HFF-Myc (cell line): ENCODE measurements around the gene PLSCR2.

Experiments used
- DNase-seq: peaks from one replicate; pipeline ENCODE4 v3.0.0-alpha.2; 2011; ENCODE audit warnings: low read depth; ENCODE audit errors: extremely low read depth
- H3K4me3 ChIP-seq: replicated peaks from 2 replicates; pipeline ENCODE4 v1.5.1; 2011; ENCODE audit warnings: low read depth, mild to moderate bottlenecking, control low read depth, low read length
- TF ChIP-seq, protein P1 (sequence below): IDR thresholded peaks from 2 replicates; pipeline ENCODE4 v1.5.1; 2012; ENCODE audit warnings: mild to moderate bottlenecking, low read depth, low read length, control low read depth; ENCODE audit errors: missing control alignments

Gene PLSCR2

DNA sequence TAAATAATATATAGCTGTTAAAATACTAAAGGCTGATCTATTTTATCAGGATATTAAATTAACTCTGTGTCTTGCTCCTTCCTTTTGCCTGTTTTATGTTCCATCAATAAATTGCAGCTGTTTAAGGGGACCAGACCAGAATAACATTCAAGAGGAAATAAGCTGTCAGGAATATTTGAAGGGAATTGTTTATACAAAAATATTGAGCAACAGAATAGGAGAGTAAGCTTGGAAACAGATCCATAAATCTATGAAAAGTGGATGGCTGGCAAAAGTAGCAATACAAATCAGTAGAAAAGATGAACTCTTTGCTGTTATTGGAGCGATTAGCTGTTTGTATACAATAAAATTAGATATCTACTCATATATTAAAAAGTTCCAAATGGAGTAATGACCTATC, 36.2 kb upstream of the PLSCR2 start:
- TF ChIP-seq, protein P1, sequence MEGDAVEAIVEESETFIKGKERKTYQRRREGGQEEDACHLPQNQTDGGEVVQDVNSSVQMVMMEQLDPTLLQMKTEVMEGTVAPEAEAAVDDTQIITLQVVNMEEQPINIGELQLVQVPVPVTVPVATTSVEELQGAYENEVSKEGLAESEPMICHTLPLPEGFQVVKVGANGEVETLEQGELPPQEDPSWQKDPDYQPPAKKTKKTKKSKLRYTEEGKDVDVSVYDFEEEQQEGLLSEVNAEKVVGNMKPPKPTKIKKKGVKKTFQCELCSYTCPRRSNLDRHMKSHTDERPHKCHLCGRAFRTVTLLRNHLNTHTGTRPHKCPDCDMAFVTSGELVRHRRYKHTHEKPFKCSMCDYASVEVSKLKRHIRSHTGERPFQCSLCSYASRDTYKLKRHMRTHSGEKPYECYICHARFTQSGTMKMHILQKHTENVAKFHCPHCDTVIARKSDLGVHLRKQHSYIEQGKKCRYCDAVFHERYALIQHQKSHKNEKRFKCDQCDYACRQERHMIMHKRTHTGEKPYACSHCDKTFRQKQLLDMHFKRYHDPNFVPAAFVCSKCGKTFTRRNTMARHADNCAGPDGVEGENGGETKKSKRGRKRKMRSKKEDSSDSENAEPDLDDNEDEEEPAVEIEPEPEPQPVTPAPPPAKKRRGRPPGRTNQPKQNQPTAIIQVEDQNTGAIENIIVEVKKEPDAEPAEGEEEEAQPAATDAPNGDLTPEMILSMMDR, result no peak
- no peak overlapping the region for H3K4me3 ChIP-seq
- DNase-seq, result no peak

DNA sequence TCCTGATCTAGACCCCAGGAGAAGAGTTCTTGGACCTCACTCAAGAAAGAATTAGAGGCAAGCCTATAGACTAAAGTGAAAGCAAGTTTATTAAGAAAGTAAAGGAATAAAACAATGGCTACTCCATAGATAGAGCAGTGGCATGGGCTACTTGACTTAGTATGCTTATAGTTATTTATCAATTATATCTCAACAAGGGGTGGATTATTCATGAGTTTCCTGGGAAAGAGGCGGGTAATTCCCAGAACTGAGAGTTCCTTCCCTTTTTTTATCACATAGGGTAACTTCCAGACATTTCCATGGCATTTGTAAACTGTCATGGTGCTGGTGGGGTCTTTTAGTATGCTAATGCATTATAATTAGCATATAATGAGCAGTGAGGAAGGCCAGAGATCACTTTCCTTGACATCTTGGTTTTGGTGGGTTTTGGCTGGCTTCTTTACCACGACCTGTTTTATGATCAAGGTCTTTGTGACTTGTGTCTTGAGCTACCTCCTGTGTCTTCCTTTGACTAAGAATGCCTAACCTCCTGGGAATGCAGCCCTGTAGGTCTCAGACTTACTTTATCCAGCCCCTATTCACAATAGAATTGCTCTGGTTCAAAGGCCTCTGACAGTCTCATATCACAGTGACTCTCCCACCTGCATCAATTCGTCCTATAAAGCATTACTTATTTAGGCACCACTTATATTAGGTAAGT, 35.3 kb upstream of the PLSCR2 start:
- no peak for DNase-seq
- TF ChIP-seq, protein P1, result no peak
- no peak overlapping the region for H3K4me3 ChIP-seq

DNA sequence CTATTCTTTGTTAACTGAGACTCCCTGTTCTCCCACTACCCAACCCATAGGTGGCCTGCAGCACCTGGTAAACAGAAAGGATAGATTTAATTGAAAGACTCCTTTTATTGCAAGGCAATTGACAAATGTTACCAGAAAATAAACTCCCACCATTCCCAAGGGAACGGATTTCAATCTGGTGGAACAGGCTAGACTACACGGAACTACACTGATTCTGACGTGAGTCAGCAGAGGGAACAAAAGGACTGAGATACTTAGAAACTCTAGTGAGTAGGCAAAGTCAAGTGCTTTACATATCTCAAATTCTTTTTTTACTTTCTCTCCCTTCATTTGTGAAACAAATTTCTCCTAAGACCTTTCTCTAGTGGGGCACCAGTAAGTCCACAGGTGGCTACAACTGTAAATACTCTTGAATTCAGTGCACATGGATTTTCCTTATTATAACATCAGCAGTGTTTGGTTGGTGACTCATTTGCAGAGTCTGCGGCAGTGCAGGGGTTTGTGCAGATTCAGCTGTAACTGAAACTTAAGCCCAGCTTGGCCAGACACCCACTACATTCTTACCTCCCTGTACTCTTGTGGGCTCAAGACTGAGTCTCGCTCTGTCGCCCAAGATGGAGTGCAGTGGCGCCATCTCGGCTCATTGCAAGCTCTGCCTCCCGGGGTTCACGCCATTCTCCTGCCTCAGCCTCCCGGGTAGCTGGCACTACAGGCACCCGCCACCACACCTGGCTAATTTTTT, 34.3 kb upstream of the PLSCR2 start:
- DNase-seq, result peak; percentile 61
- no peak overlapping the region for H3K4me3 ChIP-seq
- TF ChIP-seq, protein P1, result no peak

DNA sequence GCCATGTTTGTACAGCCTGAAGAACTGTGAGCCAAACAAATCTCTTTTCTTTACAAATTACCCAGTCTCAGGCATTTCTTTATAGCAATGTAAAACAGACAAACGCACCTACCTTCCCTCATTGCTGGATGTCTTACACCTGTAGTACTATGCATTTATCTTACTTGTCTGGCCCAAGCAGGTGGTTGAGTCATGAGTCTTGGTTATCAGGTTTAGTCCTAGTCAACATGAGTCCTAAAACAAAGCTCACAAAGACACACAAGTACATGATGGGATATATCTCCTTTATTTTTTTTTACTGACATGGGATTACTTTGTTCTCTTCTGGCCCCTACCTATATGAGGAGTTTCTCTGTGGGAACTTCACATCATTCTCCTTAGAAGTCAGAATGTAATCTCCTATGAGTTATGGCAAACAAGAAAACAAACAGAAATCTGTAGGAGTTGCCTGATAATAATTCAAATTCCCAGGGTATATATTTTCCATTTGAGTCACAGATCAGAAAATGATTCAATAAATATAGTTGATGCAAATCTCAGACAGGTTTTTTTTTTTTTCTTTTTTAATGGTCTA, 33.6 kb upstream of the PLSCR2 start:
- DNase-seq, result no peak
- no peak overlapping the region for H3K4me3 ChIP-seq
- TF ChIP-seq, protein P1, result no peak

DNA sequence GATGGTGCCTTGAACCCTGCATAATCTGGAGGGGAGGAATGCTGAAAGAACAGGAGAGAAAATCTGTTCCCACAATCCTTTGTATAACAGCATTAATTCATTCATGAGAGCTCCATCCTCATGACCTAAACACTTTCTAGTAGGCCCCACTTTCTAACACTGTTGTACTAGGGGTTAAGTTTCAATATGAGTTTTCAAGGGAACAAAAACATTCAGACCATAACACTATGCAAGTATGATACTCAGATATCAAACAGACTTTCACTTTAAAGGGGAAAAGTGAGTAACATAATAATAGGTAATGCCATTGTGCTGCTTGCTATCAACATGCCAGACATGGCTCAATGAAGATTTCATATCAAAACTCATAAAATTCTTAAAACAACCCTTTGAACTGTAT, 32.4 kb upstream of the PLSCR2 start:
- TF ChIP-seq, protein P1, result no peak
- no peak overlapping the region for H3K4me3 ChIP-seq
- DNase-seq, result no peak

DNA sequence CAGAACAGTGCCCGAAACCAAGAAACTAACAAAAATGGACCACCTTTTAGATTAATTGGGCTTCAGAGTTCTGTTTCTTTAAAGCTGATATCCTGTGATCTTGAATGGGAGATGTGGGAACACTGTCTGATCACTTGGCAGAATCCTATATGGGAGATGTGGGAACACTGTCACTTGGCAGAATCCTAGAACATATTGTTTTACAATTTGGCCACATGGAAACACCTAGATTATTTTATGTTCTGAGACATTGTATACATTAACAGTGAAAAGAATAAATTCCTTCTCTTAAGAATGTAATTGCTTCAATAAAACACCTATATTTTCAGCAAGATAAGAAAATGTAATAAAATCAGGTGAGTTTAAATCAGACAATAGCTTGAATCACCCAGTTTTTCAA, 30.3 kb upstream of the PLSCR2 start:
- TF ChIP-seq, protein P1, result no peak
- no peak overlapping the region for H3K4me3 ChIP-seq
- DNase-seq, result no peak
